ENCODE measurements around the gene APOM.

APOM gene

GRCh38 chr6:31631209-31631608 is 24.5 kb upstream of the APOM start:
- FAIRE-seq (no peak), DNase-seq (ENCODE audit: low spot score) (no peak)

- DNase-seq (ENCODE audit: low spot score) = no peak
- FAIRE-seq = no peak
These were observed 23.9 kb upstream of the APOM start for GRCh38 chr6:31631681-31632278.

DNA sequence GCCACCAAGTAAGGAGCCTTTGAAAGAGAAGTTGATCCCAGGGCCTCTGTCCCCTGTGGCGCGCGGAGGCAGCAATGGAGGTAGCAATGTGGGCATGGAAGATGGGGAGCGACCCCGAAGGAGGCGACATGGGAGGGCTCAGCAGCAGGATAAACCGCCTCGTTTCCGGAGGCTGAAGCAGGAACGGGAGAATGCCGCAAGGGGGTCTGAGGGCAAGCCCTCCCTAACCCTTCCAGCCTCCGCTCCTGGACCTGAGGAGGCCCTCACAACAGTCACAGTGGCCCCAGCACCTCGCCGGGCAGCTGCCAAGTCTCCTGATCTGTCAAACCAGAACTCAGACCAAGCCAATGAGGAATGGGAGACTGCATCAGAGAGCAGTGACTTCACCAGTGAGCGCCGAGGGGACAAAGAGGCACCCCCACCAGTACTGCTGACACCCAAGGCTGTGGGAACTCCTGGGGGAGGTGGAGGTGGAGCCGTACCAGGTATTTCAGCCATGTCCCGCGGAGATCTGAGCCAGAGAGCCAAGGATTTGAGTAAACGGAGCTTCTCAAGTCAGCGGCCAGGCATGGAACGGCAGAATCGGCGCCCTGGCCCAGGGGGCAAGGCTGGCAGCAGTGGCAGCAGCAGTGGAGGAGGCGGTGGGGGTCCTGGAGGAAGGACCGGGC is 23.3 kb upstream of the APOM start:
- DNase-seq (ENCODE audit: low spot score) = no peak
- FAIRE-seq = no peak

DNA sequence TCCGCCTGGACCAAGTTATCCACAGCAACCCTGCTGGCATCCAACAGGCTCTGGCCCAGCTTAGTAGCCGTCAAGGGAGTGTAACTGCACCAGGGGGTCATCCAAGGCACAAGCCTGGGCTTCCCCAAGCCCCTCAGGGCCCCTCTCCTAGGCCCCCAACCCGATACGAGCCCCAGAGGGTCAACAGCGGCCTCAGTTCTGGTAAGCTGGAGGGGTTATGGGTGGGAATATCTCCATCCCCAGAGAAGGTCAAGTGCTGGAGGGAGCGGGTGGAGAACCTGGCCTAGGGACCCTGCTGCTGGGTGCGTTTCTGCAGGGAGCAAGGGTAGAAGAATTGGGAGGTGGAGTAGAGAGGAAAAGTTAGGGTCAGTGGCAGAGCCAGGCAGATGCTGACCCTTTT is 22.2 kb upstream of the APOM start:
- DNase-seq (ENCODE audit: low spot score) = no peak
- FAIRE-seq = no peak

DNA sequence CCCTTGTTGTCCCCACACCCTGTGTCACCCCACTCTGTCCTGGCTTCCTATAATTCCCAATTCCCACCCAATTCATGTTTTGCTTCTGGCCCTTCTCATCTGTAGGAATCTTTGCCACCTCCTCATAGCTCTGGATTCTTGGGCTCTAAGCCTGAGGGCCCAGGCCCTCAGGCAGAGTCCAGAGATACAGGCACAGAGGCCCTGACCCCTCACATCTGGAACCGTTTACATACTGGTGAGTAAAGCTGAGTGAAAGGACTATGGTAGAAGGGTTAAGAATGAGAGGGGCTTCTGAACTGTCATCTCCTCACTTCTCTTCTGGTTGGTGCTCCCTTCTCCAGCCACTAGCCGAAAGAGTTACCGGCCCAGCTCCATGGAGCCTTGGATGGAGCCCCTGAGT is 21.6 kb upstream of the APOM start:
- FAIRE-seq = no peak
- no peak for DNase-seq (ENCODE audit: low spot score)

GRCh38 chr6:31634969-31635575 is 20.6 kb upstream of the APOM start:
- no peak for FAIRE-seq
- DNase-seq (ENCODE audit: low spot score) = no peak

DNA sequence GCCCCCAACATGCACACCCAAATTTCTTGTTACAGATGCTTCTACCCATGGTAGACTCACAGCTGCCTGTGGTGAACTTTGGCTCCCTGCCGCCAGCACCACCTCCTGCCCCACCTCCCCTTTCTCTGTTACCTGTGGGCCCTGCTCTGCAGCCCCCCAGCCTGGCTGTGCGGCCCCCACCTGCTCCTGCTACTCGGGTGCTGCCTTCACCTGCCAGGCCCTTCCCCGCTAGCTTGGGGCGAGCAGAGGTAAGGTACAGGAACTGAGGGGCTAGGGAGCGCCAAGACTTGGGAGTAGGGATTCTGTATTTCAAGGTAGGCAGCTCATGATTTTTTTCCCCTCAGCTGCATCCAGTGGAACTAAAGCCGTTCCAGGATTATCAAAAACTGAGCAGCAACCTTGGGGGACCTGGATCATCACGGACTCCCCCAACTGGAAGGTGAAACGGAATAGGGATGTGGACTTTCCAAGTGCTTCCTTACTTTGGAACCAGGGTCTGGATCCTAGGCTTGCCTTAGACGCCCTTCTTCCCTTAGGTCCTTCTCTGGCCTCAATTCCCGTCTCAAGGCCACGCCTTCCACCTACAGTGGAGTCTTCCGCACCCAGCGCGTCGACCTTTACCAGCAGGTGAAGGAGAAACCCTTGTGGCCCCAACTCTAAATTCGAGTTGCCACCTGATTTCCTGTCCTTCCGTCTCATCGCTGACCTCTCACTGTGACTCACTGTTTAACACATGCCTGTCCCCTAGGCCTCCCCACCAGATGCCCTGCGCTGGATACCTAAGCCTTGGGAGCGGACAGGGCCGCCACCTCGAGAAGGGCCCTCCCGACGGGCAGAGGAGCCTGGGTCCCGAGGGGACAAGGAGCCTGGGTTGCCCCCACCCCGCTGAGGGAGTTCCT is 18.7 kb upstream of the APOM start:
- FAIRE-seq (no peak), DNase-seq (ENCODE audit: low spot score) (no peak)

DNA sequence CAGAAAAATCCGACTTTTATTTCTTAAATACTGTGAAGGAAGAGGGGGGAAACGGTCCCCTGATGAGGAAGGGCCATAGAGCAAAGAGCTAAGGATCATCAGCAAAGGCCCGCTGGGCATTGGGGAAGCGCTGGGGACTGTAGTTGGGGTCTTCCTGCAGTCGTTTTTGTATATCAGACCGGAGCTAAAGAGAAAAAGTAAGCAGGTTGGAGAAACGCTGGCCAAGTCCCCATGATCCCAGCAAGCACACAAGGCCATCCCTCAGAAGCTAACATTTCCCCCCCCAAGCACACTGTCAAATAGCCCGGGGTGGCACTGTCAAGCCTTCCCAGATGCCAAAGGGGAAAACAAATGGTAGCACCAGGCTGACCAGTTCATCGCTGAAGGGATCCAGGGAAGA is 16.7 kb upstream of the APOM start:
- FAIRE-seq = no peak
- no peak for DNase-seq (ENCODE audit: low spot score)

- DNase-seq (ENCODE audit: low spot score) (no peak), FAIRE-seq (no peak)
These were observed 16.2 kb upstream of the APOM start for GRCh38 chr6:31639449-31639861.

- FAIRE-seq = no peak
- no peak for DNase-seq (ENCODE audit: low spot score)
These were observed 15.1 kb upstream of the APOM start for GRCh38 chr6:31640612-31641011.

DNA sequence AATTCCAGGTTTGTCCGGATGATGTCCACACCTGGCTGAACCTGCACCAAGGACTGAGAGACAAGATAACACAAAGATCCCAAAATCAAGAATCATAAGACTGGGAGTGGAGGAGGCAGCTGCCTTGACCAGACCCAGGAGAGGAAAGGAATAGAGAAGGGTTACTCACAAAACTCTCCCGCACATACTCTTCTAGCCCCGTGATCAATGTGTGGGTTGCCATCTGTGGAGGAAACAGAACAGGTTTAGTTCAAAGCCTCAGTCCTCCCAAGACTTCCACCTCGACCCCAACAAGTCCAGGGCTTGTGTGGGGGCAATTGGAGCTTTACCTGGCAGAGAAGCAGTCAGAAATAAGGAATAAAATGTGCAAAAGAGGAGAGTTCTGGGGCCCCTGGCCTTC is 14.3 kb upstream of the APOM start:
- DNase-seq (ENCODE audit: low spot score) (no peak), FAIRE-seq (no peak)

- FAIRE-seq (no peak), DNase-seq (ENCODE audit: low spot score) (no peak)
These were observed 12.7 kb upstream of the APOM start for GRCh38 chr6:31642798-31643570.

DNA sequence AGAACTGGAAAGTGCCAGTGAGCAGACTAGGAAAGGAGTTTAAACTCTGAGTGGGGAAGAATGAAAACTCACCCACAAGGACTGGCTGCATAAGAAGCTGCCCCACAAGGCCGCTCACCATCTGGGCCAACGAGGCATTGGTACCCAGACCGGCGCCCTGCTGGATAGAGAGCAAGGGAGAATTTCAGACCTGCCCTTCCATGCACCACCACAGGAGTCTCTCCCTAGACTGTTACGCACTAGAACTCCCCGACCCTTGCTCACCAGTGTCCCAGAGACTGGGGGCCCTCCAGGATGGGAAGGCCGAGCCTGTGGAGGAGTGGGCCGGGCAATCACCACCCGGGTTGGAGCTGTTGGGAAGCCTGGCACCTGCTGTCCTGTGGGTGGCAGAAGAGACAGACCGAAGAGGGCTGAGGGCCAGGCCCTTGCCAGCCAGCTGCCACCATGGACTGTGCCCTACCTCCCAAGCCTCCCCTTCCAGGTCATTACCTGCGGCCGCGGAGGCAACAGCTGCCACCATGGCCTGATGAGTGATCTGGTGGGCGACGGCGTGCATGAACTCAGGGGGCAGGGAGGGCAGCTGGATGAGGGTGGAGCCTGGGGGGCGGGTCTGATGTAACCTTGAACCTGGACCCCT is 11.8 kb upstream of the APOM start:
- DNase-seq (ENCODE audit: low spot score) (no peak), FAIRE-seq (no peak)

DNA sequence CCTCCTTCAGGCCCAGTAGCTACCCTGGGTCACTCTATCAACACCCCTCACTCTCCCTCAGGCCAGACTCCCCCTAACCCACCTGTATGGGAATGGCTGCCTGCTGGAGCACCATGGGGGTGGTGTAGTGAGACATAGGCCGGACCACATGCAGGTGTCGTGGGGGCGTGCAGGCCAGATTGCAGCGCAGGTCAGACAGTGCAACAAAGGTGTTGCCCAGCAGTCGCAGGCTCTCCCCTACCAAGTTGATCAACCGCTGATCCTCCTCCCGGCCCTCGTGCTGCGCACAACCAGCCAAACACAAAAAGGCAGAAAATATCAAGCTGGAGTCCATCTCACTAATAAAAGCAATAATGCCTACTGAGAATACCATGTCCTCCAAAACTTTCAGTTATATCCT is 10.4 kb upstream of the APOM start:
- DNase-seq (ENCODE audit: low spot score) (no peak), FAIRE-seq (no peak)

- peak; percentile 67 for DNase-seq (ENCODE audit: low spot score)
These were observed 4.0 kb upstream of the APOM start for GRCh38 chr6:31651602-31652191.

GRCh38 chr6:31652925-31653724 is 2.6 kb upstream of the APOM start:
- DNase-seq (ENCODE audit: low spot score) (peak; percentile 90), FAIRE-seq (no peak)

More at GRCh38 chr6:31651602-31652191, 4.0 kb upstream of the APOM start:
- FAIRE-seq = no peak

- FAIRE-seq (no peak), DNase-seq (ENCODE audit: low spot score) (no peak)
These were observed 933 bp upstream of the APOM start for GRCh38 chr6:31654574-31655348.

- DNase-seq (ENCODE audit: low spot score) (no peak), FAIRE-seq (no peak)
These were observed 1.9 kb downstream of the APOM start for GRCh38 chr6:31657406-31658157.

Measured in urothelium cell line (cell line).